ENCODE results near the gene STXBP6. TPM values are rescaled to one million over a fixed set of nuclear protein-coding genes. Genes with fewer than 3 reads are reported as not detected.

The STXBP6 gene
- total and polyA plus RNA-seq, 10 of the 15 experiments (the other 5 are each of a cell fraction or from before 2014, with no cell fraction given) = 1.2 to 47.3 (median 1.9) TPM

- TF ChIP-seq CEBPZ (IDR thresholded peaks at IDR 0.05; ENCODE audit: low read depth, low read length) (no peak), RAD21 (IDR thresholded peaks at IDR 0.05; ENCODE audit: insufficient read depth, low read depth, low read length) (no peak)
Measured at GRCh38 chr14:24984846-24985589, 64.9 kb downstream of the STXBP6 start (continued).

GRCh38 chr14:24982472-24983155, 67.3 kb downstream of the STXBP6 start:
- ATAC-seq = no peak
- Histone ChIP-seq H2AFZ (ENCODE audit: control insufficient read depth, low read depth, low read length) (no peak overlapping the region), H3K4me3 (no peak overlapping the region), H3K4me2 (ENCODE audit: control insufficient read depth, insufficient read depth) (no peak overlapping the region), H3K9me3 (replicated peaks; ENCODE audit: control insufficient read depth, insufficient read depth, low read length) (no peaks in the 10 kb centered on the region), H3K27ac (ENCODE audit: control insufficient read depth, insufficient read depth) (no peak overlapping the region), H3K27me3 (replicated peaks in 1 of 2; ENCODE audit: control insufficient read depth in 2 of 2, insufficient read depth in 2 of 2, low read length in 1 of 2) (no peaks in the 10 kb centered on the region), H3K9ac (ENCODE audit: control insufficient read depth, insufficient read depth, low read length) (no peak overlapping the region), H4K20me1 (ENCODE audit: control insufficient read depth, insufficient read depth) (no peaks in the 10 kb centered on the region), H3K4me1 (ENCODE audit: control insufficient read depth, insufficient read depth, low read length) (peaks cover 5% of the 10 kb centered on the region; the same call in 1 of the 2 replicates), H3K36me3 (ENCODE audit: control insufficient read depth in 2 of 2, insufficient read depth in 2 of 2, low read length in 1 of 2) (no peaks in the 10 kb centered on the region; a peak in 1 of 4 replicates), H3K79me2 (ENCODE audit: control insufficient read depth, insufficient read depth, low read length) (no peaks in the 10 kb centered on the region)
- TF ChIP-seq RAD21 (IDR thresholded peaks at IDR 0.05; ENCODE audit: insufficient read depth, low read depth, low read length) (no peak), HDAC2 (IDR thresholded peaks at IDR 0.05) (no peak), DPF2 (IDR thresholded peaks at IDR 0.05) (no peak), SUZ12 (IDR thresholded peaks at IDR 0.05; ENCODE audit: unreplicated experiment) (no peak)
- CTCF ChIA-PET = interaction anchor here (0.6 to 1.6 kb wide), 5 partner anchors 10 to 176 kb away, joined by 3 to 7 read pairs (median 3); no protein-coding TSS in a partner anchor
- WGBS (ENCODE audit: insufficient coverage, insufficient replicate concordance, low lambda C conversion rate, missing lambda C conversion rate) = 33% methylated on average over 6 of the region's 6 CpGs
- DNase-seq (ENCODE audit: low read depth, low spot score) = no peak
- RAD21 ChIA-PET (ENCODE audit: unreplicated experiment) = interaction anchor here (1.1 to 2.0 kb wide), 6 partner anchors 8 to 276 kb away, joined by 3 to 6 read pairs (median 4); no protein-coding TSS in a partner anchor
- POLR2A ChIA-PET = interaction anchor here (1.1 to 1.8 kb wide), 2 partner anchors 11 to 23 kb away, joined by 3 to 6 read pairs; no protein-coding TSS in a partner anchor
- FAIRE-seq = no peak
- intact Hi-C loops (cut with micrococcal nuclease; ENCODE audit: unreplicated experiment) (no loop called here), in situ Hi-C loops (cut with MboI) (no loop called here)
- no TSS peak for BruUV-seq (replicated peaks)
- SMC1A ChIA-PET (ENCODE audit: uncharacterized antibody, unreplicated experiment) = interaction anchor here (1.1 to 20.7 kb wide), 13 partner anchors 10 to 176 kb away, joined by 3 to 390 read pairs (median 6); no protein-coding TSS in a partner anchor
